ENCODE results near the gene EID2B. TPM values are rescaled to one million over a fixed set of nuclear protein-coding genes. Genes with fewer than 3 reads are reported as not detected.

Gene EID2B
- polyA plus RNA-seq, 1 of the 3 experiments (the other 2 are of a cell fraction): 6.5 TPM

DNA sequence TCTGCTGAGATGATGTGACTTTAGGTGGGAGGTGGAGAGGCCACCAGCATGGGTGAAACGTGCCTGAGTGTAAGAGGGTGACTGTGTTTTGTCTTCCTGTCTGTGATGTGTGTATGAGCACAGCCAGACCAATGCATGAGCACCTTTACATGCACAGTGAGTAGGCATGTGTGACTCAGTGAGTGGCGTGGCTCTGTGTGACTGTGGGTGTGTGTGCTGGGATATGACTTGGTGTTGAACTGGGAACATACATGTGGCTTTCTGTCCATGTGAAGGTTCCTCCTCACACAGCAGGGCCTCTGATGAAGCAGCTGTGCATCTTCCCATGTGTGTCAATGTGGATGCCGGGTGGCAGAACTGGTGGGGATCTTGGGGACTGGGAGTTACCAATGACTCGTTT lies 49.8 kb upstream of the EID2B start:
- CTCF ChIA-PET: no interaction called here
- POLR2A ChIA-PET: no interaction called here
- H3K9me3 ChIP-seq: no peaks in the 10 kb centered on the region
- TF ChIP-seq GABPA (IDR thresholded peaks at IDR 0.05; ENCODE audit: low read depth) (no peak), MXI1 (IDR thresholded peaks at IDR 0.05; ENCODE audit: low read depth, low read length) (no peak), YY1 (IDR thresholded peaks at IDR 0.05; ENCODE audit: low read depth) (no peak), POLR2AphosphoS5 (IDR thresholded peaks at IDR 0.05; ENCODE audit: low read depth, low read length) (no peak), CHD2 (IDR thresholded peaks at IDR 0.05; ENCODE audit: low read length, partially characterized antibody) (no peak), NFIC (IDR thresholded peaks at IDR 0.05; ENCODE audit: borderline replicate concordance) (no peak)
- TF ChIP-seq, protein P1, sequence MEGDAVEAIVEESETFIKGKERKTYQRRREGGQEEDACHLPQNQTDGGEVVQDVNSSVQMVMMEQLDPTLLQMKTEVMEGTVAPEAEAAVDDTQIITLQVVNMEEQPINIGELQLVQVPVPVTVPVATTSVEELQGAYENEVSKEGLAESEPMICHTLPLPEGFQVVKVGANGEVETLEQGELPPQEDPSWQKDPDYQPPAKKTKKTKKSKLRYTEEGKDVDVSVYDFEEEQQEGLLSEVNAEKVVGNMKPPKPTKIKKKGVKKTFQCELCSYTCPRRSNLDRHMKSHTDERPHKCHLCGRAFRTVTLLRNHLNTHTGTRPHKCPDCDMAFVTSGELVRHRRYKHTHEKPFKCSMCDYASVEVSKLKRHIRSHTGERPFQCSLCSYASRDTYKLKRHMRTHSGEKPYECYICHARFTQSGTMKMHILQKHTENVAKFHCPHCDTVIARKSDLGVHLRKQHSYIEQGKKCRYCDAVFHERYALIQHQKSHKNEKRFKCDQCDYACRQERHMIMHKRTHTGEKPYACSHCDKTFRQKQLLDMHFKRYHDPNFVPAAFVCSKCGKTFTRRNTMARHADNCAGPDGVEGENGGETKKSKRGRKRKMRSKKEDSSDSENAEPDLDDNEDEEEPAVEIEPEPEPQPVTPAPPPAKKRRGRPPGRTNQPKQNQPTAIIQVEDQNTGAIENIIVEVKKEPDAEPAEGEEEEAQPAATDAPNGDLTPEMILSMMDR (IDR thresholded peaks at IDR 0.05): no peak
- TF ChIP-seq, protein P2, sequence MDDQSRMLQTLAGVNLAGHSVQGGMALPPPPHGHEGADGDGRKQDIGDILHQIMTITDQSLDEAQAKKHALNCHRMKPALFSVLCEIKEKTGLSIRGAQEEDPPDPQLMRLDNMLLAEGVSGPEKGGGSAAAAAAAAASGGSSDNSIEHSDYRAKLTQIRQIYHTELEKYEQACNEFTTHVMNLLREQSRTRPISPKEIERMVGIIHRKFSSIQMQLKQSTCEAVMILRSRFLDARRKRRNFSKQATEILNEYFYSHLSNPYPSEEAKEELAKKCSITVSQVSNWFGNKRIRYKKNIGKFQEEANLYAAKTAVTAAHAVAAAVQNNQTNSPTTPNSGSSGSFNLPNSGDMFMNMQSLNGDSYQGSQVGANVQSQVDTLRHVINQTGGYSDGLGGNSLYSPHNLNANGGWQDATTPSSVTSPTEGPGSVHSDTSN (IDR thresholded peaks at IDR 0.05): no peak
- TF ChIP-seq, protein P3, sequence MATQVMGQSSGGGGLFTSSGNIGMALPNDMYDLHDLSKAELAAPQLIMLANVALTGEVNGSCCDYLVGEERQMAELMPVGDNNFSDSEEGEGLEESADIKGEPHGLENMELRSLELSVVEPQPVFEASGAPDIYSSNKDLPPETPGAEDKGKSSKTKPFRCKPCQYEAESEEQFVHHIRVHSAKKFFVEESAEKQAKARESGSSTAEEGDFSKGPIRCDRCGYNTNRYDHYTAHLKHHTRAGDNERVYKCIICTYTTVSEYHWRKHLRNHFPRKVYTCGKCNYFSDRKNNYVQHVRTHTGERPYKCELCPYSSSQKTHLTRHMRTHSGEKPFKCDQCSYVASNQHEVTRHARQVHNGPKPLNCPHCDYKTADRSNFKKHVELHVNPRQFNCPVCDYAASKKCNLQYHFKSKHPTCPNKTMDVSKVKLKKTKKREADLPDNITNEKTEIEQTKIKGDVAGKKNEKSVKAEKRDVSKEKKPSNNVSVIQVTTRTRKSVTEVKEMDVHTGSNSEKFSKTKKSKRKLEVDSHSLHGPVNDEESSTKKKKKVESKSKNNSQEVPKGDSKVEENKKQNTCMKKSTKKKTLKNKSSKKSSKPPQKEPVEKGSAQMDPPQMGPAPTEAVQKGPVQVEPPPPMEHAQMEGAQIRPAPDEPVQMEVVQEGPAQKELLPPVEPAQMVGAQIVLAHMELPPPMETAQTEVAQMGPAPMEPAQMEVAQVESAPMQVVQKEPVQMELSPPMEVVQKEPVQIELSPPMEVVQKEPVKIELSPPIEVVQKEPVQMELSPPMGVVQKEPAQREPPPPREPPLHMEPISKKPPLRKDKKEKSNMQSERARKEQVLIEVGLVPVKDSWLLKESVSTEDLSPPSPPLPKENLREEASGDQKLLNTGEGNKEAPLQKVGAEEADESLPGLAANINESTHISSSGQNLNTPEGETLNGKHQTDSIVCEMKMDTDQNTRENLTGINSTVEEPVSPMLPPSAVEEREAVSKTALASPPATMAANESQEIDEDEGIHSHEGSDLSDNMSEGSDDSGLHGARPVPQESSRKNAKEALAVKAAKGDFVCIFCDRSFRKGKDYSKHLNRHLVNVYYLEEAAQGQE (IDR thresholded peaks at IDR 0.05; ENCODE audit: low read depth, low read length): no peak
- TF ChIP-seq, protein P4, sequence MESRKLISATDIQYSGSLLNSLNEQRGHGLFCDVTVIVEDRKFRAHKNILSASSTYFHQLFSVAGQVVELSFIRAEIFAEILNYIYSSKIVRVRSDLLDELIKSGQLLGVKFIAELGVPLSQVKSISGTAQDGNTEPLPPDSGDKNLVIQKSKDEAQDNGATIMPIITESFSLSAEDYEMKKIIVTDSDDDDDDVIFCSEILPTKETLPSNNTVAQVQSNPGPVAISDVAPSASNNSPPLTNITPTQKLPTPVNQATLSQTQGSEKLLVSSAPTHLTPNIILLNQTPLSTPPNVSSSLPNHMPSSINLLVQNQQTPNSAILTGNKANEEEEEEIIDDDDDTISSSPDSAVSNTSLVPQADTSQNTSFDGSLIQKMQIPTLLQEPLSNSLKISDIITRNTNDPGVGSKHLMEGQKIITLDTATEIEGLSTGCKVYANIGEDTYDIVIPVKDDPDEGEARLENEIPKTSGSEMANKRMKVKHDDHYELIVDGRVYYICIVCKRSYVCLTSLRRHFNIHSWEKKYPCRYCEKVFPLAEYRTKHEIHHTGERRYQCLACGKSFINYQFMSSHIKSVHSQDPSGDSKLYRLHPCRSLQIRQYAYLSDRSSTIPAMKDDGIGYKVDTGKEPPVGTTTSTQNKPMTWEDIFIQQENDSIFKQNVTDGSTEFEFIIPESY (IDR thresholded peaks at IDR 0.05; ENCODE audit: borderline replicate concordance, low read depth): no peak
- H3K9me2 ChIP-seq: no peaks in the 10 kb centered on the region
- 4% methylated on average over 4 of the region's 4 CpGs for WGBS (ENCODE audit: low lambda C conversion rate)
- H3K79me2 ChIP-seq (ENCODE audit: insufficient read depth): no peaks in the 10 kb centered on the region
- H3K9ac ChIP-seq: no peak overlapping the region
- H4K20me1 ChIP-seq (ENCODE audit: insufficient read depth): no peaks in the 10 kb centered on the region
- H3K36me3 ChIP-seq (replicated peaks in 1 of 2; ENCODE audit: control insufficient read depth in 1 of 2, insufficient read depth in 2 of 2, low read length in 1 of 2): no peaks in the 10 kb centered on the region
- no peak overlapping the region for H3K4me3 ChIP-seq (ENCODE audit: low read depth in 2 of 2, low read length in 1 of 2)
- no peak overlapping the region for H3K27ac ChIP-seq (ENCODE audit: low read depth in 2 of 2, low read length in 1 of 2)
- no peak for DNase-seq
- no peaks in the 10 kb centered on the region; the same call in 1 of the 2 replicates for H3K27me3 ChIP-seq (ENCODE audit: insufficient read depth)
- H3K4me2 ChIP-seq: no peak overlapping the region
- H2AFZ ChIP-seq (ENCODE audit: low read depth): no peak overlapping the region
- no peaks in the 10 kb centered on the region for H3F3A ChIP-seq (replicated peaks; ENCODE audit: insufficient read depth)
- no peaks in the 10 kb centered on the region for H3K4me1 ChIP-seq (ENCODE audit: control insufficient read depth in 1 of 2, insufficient read depth in 2 of 2, low read depth in 1 of 2, low read length in 1 of 2)
